CD14-positive monocyte (primary cell): ENCODE results near the gene WWTR1. TPM values are rescaled to one million over a fixed set of nuclear protein-coding genes. Genes with fewer than 3 reads are reported as not detected.

Source experiments
- DNase-seq, 3 donors: peaks; one replicate each; pipeline ENCODE4 v3.0.0-alpha.2; 2011 to 2022
- H2AFZ ChIP-seq: 2 replicates; pipeline ENCODE4 v1.6.0; 2012; ENCODE audit warnings: mild to moderate bottlenecking, low read depth, low read length, inconsistent platforms; ENCODE audit not compliant: insufficient read depth, poor library complexity, severe bottlenecking
- H3K27ac ChIP-seq, 2 donors: 1 replicate in 1 of 2; 2 replicates in 1 of 2; pipeline ENCODE4 v1.5.1; 2012 to 2013; ENCODE audit warnings: low read length in 2 of 2, control low read depth in 1 of 2, inconsistent platforms in 1 of 2, low read depth in 1 of 2, mild to moderate bottlenecking in 1 of 2
- H3K27me3 ChIP-seq, 2 donors: one replicate each; pipeline versions ENCODE4 v1.6.0 to v1.6.1; 2011 to 2013; ENCODE audit warnings: low read length in 2 of 2; ENCODE audit not compliant: control insufficient read depth in 2 of 2, insufficient read depth in 2 of 2
- H3K36me3 ChIP-seq, 2 donors: replicated peaks in 1 of 2; 1 replicate in 1 of 2; 2 replicates in 1 of 2; pipeline versions ENCODE4 v1.5.1 to v1.6.1; 2012 to 2013; ENCODE audit warnings: low read length in 2 of 2, control low read depth in 1 of 2, inconsistent platforms in 1 of 2, mild to moderate bottlenecking in 1 of 2; ENCODE audit not compliant: insufficient read depth in 2 of 2, control insufficient read depth in 1 of 2
- H3K4me1 ChIP-seq, 2 donors: 1 replicate in 1 of 2; 2 replicates in 1 of 2; pipeline versions ENCODE4 v1.5.1 to v1.6.1; 2012 to 2013; ENCODE audit warnings: low read length in 2 of 2, control low read depth in 1 of 2, inconsistent platforms in 1 of 2, mild to moderate bottlenecking in 1 of 2, moderate library complexity in 1 of 2; ENCODE audit not compliant: insufficient read depth in 2 of 2, control insufficient read depth in 1 of 2
- H3K4me2 ChIP-seq: replicated peaks from 2 replicates; pipeline ENCODE3; 2012; ENCODE audit warnings: low read length, moderate library complexity, mild to moderate bottlenecking; ENCODE audit not compliant: poor library complexity, severe bottlenecking; ENCODE audit errors: extremely low read depth
- H3K4me3 ChIP-seq, 3 experiments: fragments of 200-600 bp in 1 of 3; sonication (generic) in 1 of 3; replicated peaks in 1 of 3; 1 replicate in 2 of 3; 2 replicates in 1 of 3; pipeline ENCODE4 v1.5.1; 2011 to 2013; ENCODE audit warnings: low read length in 3 of 3, mild to moderate bottlenecking in 3 of 3, control low read depth in 2 of 3, low read depth in 2 of 3, inconsistent platforms in 1 of 3, moderate library complexity in 1 of 3
- H3K79me2 ChIP-seq: 2 replicates; pipeline ENCODE4 v1.6.0; 2012; ENCODE audit warnings: mild to moderate bottlenecking, control low read depth, inconsistent platforms, low read length, moderate library complexity; ENCODE audit not compliant: insufficient read depth
- H3K9ac ChIP-seq: 2 replicates; pipeline ENCODE4 v1.6.0; 2017; ENCODE audit warnings: low read length, mild to moderate bottlenecking; ENCODE audit not compliant: insufficient read depth, poor library complexity, severe bottlenecking
- H3K9me3 ChIP-seq, 2 donors: replicated peaks in 1 of 2; 1 replicate in 1 of 2; 2 replicates in 1 of 2; pipeline versions ENCODE4 v1.5.1 to v1.6.1; 2012 to 2013; ENCODE audit warnings: low read length in 2 of 2, control low read depth in 1 of 2; ENCODE audit not compliant: control insufficient read depth in 1 of 2, insufficient read depth in 1 of 2
- H4K20me1 ChIP-seq: 2 replicates; pipeline ENCODE4 v1.6.0; 2012; ENCODE audit warnings: mild to moderate bottlenecking, low read length, control low read depth, moderate library complexity; ENCODE audit not compliant: insufficient read depth
- H3K27ac Mint-ChIP-seq, 7 donors: one replicate each; pipeline ENCODE4 v1.8.0; 2020; ENCODE audit warnings: mild to moderate bottlenecking in 7 of 7, mixed read lengths in 7 of 7, moderate library complexity in 6 of 7, inconsistent platforms in 2 of 7
- H3K27me3 Mint-ChIP-seq, 3 donors: one replicate each; pipeline ENCODE4 v1.8.0; 2021 to 2022; ENCODE audit warnings: low read depth in 3 of 3, mild to moderate bottlenecking in 3 of 3, mixed read lengths in 3 of 3, moderate library complexity in 3 of 3, inconsistent platforms in 1 of 3
- H3K36me3 Mint-ChIP-seq, 2 donors: one replicate each; pipeline ENCODE4 v1.8.0; 2020; ENCODE audit warnings: mixed read lengths in 2 of 2, inconsistent platforms in 1 of 2, mild to moderate bottlenecking in 1 of 2
- H3K4me1 Mint-ChIP-seq: one replicate; pipeline ENCODE4 v1.8.0; 2020; ENCODE audit warnings: mild to moderate bottlenecking, mixed read lengths
- H3K4me3 Mint-ChIP-seq, 2 donors: one replicate each; pipeline ENCODE4 v1.8.0; 2020; ENCODE audit warnings: mild to moderate bottlenecking in 2 of 2, mixed read lengths in 2 of 2, moderate library complexity in 1 of 2
- H3K9me3 Mint-ChIP-seq, 7 donors: one replicate each; pipeline ENCODE4 v1.8.0; 2020 to 2022; ENCODE audit warnings: mixed read lengths in 7 of 7, mild to moderate bottlenecking in 6 of 7, moderate library complexity in 6 of 7, inconsistent platforms in 2 of 7
- CTCF ChIP-seq: fragments of 200-600 bp; IDR thresholded peaks from one replicate; pipeline ENCODE4 v1.8.0; 2022; ENCODE audit warnings: antibody characterized with exemption, mild to moderate bottlenecking
- WGBS: methylation state at CpG from one replicate; pipeline ENCODE4 v1.1.5; 2013; ENCODE audit warnings: missing lambda C conversion rate; ENCODE audit not compliant: insufficient coverage; 5-methylcytosine and 5-hydroxymethylcytosine counted together
- intact Hi-C, 2 donors: fragments of 100-400 bp; cut with micrococcal nuclease; formaldehyde crosslinking; loops; one replicate each; pipeline versions ENCODE4 v1.15.0 to v1.15.1; 2023
- polyA plus RNA-seq, 3 donors: library from polyadenylated mRNA; depleted of rRNA in 1 of 3; unstranded in 2 of 3; stranded (reverse) in 1 of 3; fragments of 300-500 nt in 2 of 3; fragments of >200 nt in 1 of 3; fragmentation: Illumina TruSeq in 2 of 3; gene quantifications; 1 replicate in 2 of 3; 2 replicates in 1 of 3; pipeline ENCODE4 v1.2.3, GENCODE V29; 2012 to 2021

Gene WWTR1
- polyA plus RNA-seq, 3 donors: not detected

GRCh38 chr3:149590691-149591441 lies 67.0 kb downstream of the WWTR1 start:
- H3K4me2 ChIP-seq: no peak overlapping the region
- intact Hi-C loops: no loop called here
- peaks cover 61 to 69% of the 10 kb centered on the region in 2 donors for H3K27me3 ChIP-seq
- H3K27ac Mint-ChIP-seq: peak overlapping the region in 1 of 7 donors; percentile 60
- no peaks in the 10 kb centered on the region for H3K36me3 Mint-ChIP-seq
- no peak overlapping the region for H3K9ac ChIP-seq
- no peak overlapping the region for H2AFZ ChIP-seq
- no peaks in the 10 kb centered on the region for H3K36me3 ChIP-seq
- H4K20me1 ChIP-seq: no peaks in the 10 kb centered on the region
- no peaks in the 10 kb centered on the region for H3K79me2 ChIP-seq
- TF ChIP-seq CTCF: no peak
- H3K4me1 ChIP-seq: no peaks in the 10 kb centered on the region
- no peak for DNase-seq
- H3K27me3 Mint-ChIP-seq: peaks cover 40 to 57% (median 54%) of the 10 kb centered on the region in 3 donors
- H3K4me3 ChIP-seq: no peak overlapping the region
- no peaks in the 10 kb centered on the region for H3K9me3 ChIP-seq
- no peak overlapping the region for H3K4me3 Mint-ChIP-seq
- no peak overlapping the region for H3K27ac ChIP-seq
- peaks cover 2% of the 10 kb centered on the region for H3K4me1 Mint-ChIP-seq
- WGBS: 75% methylated on average over 1 of the region's 4 CpGs
- H3K9me3 Mint-ChIP-seq: no peaks in the 10 kb centered on the region

DNA sequence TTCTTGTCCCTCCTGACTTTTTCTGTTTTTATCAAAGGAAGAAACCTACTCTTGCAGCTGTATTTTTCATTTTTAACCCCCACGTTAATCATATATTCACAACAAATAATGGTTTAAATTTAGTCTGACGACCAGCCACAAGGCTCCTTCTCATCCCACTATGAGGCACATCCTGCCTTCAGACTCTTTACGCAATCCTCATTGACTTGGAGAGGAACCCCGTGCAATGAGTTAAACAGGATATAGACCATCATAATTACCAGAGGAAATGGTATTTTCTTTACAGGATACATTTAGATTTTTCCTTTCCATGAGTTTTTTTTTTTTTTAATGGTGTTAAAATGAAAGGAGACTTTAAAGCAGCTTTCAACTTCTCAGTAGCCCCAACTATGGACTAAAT lies 68.5 kb downstream of the WWTR1 start:
- H3K9me3 Mint-ChIP-seq: no peaks in the 10 kb centered on the region
- H3K36me3 ChIP-seq: no peaks in the 10 kb centered on the region
- H3K79me2 ChIP-seq: no peaks in the 10 kb centered on the region
- no peak overlapping the region for H3K4me2 ChIP-seq
- no peak for DNase-seq
- no peaks in the 10 kb centered on the region for H4K20me1 ChIP-seq
- H3K4me1 ChIP-seq: no peaks in the 10 kb centered on the region
- no peak overlapping the region for H3K27ac Mint-ChIP-seq
- intact Hi-C loops: no loop called here
- H3K27me3 ChIP-seq: peaks cover 68 to 74% of the 10 kb centered on the region in 2 donors
- no peaks in the 10 kb centered on the region for H3K36me3 Mint-ChIP-seq
- no peak overlapping the region for H3K4me3 ChIP-seq
- H3K4me3 Mint-ChIP-seq: peak overlapping the region in 1 of 2 donors; percentile 40
- H3K4me1 Mint-ChIP-seq: peaks cover 2% of the 10 kb centered on the region
- no CpG with 5 or more reads among the region's 4 CpGs for WGBS
- no peak overlapping the region for H3K9ac ChIP-seq
- TF ChIP-seq CTCF: no peak
- peaks cover 39 to 61% (median 53%) of the 10 kb centered on the region in 3 donors for H3K27me3 Mint-ChIP-seq
- H3K27ac ChIP-seq: no peak overlapping the region
- H2AFZ ChIP-seq: no peak overlapping the region
- no peaks in the 10 kb centered on the region for H3K9me3 ChIP-seq
